IPS DF 4.7 (cell line): ENCODE data around the gene CCL2.

ENCODE experiments used
- DNase-seq: peaks from one replicate; pipeline ENCODE4 v3.0.0-alpha.2; 2013; ENCODE audit warnings: low spot score; ENCODE audit errors: extremely low read depth

The CCL2 gene

DNA sequence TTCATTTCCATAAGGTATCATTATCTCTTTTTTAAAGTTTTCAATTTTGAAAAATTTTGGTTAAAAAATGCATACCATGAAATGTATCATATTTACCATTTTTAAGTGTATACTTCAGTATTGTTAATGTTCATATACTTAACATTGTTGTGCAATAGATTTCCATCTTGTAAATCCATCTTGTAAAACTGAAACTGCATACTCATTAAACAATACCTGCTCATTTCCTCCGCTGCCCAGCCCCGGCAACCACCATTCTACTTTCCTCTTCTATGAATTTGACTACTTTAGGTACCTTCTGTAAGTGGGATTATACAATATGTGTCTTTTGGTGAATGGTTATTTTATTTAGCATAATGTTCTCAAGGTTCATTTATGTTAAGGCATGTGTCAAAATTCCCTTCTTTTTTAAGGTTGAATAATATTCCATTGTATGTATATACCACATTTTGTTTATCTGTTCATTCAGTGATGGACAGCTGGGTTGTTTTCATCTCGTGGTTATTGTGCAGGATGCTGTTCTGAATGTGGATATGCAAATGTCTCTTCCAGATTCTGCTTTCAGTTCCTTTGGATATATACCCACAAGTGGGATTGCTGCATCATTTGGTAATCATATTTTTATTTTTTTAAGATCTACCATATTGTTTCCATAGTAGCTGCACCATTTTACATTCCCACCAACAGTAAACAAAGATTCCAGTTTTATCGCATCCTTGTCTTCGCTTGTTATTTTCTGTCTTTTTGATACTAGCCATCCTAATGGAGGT, 6.7 kb downstream of the CCL2 start:
- no peak for DNase-seq

GRCh38 chr17:34265711-34266110, 10.6 kb downstream of the CCL2 start:
- DNase-seq: no peak

DNA sequence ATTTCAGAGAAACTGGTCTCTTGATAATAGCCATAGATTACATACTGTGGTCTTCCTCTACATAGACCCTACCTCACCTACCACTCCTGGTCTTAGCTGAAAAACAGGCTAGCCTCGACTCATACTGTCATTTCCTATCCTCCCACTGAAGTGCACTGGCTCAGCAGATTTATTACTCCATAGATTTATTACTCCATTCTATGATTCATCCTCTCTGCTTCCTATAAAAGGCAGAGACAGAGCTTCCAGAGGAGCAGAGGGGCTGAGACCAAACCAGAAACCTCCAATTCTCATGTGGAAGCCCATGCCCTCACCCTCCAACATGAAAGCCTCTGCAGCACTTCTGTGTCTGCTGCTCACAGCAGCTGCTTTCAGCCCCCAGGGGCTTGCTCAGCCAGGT, 14.9 kb downstream of the CCL2 start, which contains the start of gene CCL7:
CCL7 (plus strand) TSS at position 253 of the 400 bp plus-strand sequence; CDS start at position 323, 70 bp downstream.
- no peak for DNase-seq

- no peak for DNase-seq
These were observed 20.8 kb downstream of the CCL2 start for GRCh38 chr17:34275881-34276280.

- DNase-seq: no peak
These were observed 21.7 kb downstream of the CCL2 start for GRCh38 chr17:34276826-34277225.

DNA sequence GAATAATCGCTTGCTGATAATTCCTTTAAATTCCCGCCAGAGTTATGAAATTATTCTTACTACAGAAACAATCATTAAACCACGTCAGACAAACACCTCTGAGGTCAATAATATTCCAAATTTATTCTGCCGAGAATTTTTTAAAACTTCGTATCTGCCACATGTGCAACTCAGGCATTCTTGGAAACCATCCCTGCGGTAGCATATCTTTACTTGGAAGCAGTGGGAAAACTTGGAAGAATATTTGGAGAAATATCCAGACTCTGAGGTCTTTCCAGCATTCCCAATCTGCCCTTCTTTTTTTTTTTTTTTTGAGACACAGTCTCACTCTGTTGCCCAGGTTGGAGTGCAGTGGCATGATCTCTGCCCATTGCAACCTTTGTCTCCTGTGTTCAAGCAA, 28.5 kb downstream of the CCL2 start:
- DNase-seq: no peak

GRCh38 chr17:34285286-34285792, 30.3 kb downstream of the CCL2 start, which contains the start of gene CCL11:
CCL11 (plus strand) TSS chr17:34285742; CDS start chr17:34285809, 67 bp downstream.
- no peak for DNase-seq

DNA sequence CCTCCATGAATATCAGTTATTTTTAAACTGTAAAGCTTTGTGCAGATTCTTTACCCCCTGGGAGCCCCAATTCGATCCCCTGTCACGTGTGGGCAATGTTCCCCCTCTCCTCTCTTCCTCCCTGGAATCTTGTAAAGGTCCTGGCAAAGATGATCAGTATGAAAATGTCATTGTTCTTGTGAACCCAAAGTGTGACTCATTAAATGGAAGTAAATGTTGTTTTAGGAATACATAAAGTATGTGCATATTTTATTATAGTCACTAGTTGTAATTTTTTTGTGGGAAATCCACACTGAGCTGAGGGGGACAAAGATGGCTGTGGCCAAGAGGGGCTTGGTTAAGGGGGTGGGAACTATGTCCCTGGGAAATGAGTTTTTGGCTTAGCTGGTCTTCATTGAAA, 32.8 kb downstream of the CCL2 start:
- no peak for DNase-seq

GRCh38 chr17:34290586-34290985, 35.5 kb downstream of the CCL2 start:
- DNase-seq: no peak

DNA sequence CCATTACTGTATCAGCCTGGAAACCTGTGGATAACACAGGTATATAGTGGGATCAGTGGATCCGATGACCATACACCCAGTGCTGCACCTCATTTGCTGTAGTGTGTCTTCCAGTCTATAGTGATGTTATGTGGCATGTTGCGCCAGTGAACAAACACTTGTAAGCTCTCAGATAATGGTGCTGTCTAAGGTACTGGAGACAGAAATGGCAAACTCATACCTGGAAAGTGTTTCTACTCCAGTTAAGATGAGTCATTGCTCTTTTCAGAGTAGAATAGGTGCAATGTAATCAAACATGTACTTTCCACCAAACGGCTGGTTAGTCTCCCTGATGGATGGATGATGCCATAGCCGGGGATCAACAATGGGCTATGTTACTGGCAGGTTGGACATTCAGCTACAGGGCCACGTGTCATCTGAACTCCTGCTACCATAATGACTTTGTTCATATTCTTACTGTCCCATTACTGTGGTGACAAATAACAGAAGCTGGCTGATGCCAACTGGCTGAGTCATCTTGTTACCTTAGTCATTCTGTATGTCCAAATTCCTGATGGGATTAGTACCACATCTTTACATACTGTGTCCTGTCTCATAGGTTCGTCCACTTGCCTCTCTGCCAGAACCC, 36.8 kb downstream of the CCL2 start:
- no peak for DNase-seq

- DNase-seq: no peak
These were observed 43.9 kb downstream of the CCL2 start for GRCh38 chr17:34299027-34299426.

- no peak for DNase-seq
These were observed 45.0 kb downstream of the CCL2 start for GRCh38 chr17:34299956-34300577.

GRCh38 chr17:34300652-34301370, 45.7 kb downstream of the CCL2 start:
- no peak for DNase-seq

GRCh38 chr17:34301986-34302385, 46.9 kb downstream of the CCL2 start:
- no peak for DNase-seq

DNA sequence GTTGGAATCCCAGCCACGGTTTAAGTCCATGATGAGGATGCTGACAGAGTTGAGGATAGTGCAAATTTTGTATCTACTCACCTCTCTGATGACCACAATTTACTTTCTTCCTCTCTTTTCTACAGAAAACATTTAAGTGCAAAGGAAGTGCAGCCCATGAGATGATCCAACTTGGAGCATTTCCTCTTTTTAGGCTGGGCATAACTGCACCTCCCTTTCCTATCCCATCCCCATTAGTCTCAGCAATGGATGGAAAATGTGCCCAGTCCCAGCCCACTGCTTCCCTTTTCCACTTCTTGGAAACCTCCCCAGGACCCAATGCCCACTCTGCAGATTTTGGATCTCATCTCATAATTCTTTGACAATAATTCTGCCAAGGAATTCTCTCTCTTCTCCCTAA, 47.6 kb downstream of the CCL2 start:
- no peak for DNase-seq

GRCh38 chr17:34303606-34304005, 48.5 kb downstream of the CCL2 start:
- no peak for DNase-seq

- no peak for DNase-seq
These were observed 50.0 kb downstream of the CCL2 start for GRCh38 chr17:34305061-34305460.

DNA sequence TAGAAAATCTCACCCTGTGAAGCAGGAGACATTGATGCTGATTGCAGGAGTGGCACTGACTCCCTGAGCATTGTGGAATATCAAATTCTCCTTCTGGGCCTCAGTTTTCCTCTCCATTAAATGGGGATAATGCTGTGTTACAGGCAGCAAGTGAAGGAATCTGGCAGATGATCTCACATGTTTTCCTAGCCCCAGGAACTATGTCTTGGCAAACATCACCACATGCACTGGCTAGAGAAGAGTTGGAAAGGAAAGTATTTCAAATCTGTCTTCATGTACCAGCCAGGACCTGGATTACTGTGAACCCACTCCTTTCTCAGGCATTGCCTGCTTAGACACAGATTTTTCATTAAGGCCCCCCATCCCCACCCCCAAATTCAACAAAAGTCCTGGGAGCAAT, 50.5 kb downstream of the CCL2 start:
- no peak for DNase-seq

DNA sequence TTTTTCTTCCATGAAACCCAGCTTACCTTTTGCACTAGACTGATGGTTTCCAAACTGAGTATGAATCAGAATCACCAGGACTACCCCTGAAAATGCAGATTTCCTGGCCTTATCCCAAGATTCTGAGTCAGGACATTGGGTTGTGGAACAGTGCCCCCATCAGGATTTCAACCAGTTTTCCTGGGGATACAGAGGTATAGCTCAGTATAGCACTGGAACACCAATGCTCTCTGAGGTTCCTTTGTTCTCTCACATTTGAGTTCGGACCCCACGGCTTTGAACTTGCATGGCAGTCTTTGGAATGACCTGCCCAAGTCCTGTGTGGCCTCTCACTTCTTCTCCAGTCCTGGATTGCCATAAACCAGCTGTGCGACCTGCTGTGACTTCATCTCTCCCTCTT, 51.4 kb downstream of the CCL2 start:
- peak; percentile 33 for DNase-seq
